ENCODE data around the gene MRPL38.

MRPL38 gene

DNA sequence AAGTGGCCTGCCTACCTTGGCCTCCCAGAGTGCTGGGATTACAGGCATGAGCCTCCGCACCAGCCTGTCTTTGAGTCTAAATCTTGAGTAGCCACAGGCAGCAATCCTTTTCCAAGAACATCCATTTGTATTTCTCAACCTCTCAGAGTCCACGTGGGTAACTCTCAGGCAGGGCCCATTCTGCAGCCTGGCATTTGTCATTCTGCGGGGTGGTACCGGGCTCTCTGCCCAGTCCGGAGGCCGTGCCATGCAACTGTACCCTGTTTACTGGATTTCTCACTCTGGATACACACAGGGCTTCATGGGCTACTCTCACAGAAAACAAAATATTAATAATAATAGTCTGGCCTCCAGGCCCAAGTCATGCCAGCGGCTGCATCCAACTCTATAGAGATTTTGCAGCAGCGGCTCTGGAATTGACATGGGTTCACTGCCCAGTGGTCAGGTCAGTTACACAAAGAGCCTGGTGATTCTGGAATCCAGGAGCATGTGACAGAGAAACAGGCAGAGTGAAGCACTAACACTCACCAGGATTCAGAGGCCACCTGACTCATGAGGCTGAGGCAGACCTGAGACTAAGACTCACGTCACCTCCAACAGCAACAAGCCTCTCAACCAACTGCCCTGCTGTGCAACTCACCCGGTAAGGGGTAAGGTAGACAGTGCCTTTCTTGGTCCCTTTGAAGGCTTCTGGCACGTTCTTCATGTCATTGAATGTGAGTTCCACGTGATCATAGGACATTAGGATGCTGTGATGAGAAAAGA lies 53.6 kb downstream of the MRPL38 start:
- DNase-seq, result no peak

DNA sequence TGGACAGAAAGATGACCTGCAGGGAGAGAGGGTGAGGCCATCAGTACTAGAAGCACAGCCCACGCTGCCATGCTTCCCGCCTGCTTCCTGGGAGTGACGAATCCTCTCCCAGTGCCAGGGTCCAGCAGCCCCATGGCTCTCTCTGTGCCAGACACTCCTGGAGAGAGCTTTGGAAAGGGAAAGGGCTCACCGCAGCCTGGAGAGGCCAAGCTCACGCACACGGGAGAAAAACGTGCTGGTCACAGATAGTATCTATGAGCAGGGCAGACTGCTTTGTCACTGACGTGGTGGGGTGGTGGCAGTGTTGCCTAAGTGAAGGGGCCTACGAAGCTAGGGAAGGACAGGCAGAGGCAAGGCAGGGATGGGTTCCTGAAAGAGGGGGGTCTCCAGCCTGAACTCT lies 55.0 kb downstream of the MRPL38 start:
- no peak for DNase-seq

DNA sequence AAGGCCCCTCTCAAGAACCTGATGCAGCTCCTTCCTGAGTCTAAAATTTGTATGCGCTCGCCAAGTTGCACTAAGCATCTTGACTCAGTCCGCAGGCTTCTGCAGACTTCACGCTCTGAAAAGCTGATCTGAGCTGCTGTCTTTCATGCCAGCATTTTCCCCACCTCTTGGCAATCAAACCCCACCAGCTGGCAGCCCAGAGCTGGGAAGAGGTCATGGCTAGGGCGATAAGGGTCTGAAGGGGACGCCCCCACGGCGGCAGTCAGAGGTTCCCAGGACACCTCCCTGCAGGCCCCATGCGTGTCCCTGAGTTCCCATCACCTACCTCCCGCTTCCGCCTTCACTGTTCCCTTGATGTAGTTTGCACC lies 55.4 kb downstream of the MRPL38 start:
- DNase-seq, result no peak
